Keratinocyte (primary cell): ENCODE measurements around the gene PPFIBP2.

ENCODE experiments used
- EZH2 ChIP-seq: IDR thresholded peaks from one replicate; pipeline ENCODE4 v1.6.1; 2012; ENCODE audit warnings: inconsistent platforms, mild to moderate bottlenecking, low read length, moderate library complexity
- TF ChIP-seq, protein P1 (sequence below), 3 experiments: IDR thresholded peaks in 1 of 3; conservative IDR thresholded peaks in 1 of 3; optimal IDR thresholded peaks in 1 of 3; 2 replicates in 2 of 3; 3 replicates in 1 of 3; pipeline versions ENCODE3 to v1.5.1; 2011; ENCODE audit warnings: low read length in 3 of 3, mild to moderate bottlenecking in 3 of 3, moderate library complexity in 2 of 3, control low read depth in 1 of 3, inconsistent platforms in 1 of 3; ENCODE audit not compliant: insufficient read depth in 2 of 3; ENCODE audit errors: extremely low read depth in 1 of 3

DNA sequence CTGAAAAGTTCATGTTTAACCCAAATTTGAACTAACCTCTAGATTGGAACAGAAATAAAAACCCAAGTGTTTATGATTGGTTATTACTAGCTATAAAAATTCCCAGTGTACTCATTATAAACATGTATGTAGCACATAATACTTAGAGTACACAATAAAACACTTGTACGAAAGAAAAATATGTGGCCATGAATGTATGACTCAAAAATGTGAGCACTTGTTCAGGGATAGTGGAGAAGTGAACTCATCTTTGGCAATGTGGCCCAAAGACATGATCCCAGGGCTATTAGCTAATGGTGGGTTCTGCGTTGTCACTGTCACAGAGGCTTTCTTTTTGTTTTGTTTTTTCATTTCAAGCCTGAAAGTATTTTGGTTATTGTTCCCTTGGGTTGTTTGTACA lies 72.0 kb downstream of the PPFIBP2 start:
- TF ChIP-seq, protein P1, sequence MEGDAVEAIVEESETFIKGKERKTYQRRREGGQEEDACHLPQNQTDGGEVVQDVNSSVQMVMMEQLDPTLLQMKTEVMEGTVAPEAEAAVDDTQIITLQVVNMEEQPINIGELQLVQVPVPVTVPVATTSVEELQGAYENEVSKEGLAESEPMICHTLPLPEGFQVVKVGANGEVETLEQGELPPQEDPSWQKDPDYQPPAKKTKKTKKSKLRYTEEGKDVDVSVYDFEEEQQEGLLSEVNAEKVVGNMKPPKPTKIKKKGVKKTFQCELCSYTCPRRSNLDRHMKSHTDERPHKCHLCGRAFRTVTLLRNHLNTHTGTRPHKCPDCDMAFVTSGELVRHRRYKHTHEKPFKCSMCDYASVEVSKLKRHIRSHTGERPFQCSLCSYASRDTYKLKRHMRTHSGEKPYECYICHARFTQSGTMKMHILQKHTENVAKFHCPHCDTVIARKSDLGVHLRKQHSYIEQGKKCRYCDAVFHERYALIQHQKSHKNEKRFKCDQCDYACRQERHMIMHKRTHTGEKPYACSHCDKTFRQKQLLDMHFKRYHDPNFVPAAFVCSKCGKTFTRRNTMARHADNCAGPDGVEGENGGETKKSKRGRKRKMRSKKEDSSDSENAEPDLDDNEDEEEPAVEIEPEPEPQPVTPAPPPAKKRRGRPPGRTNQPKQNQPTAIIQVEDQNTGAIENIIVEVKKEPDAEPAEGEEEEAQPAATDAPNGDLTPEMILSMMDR (optimal IDR thresholded peaks at IDR 0.05 in 1 of 3, IDR thresholded peaks at IDR 0.05 in 1 of 3, conservative IDR thresholded peaks at IDR 0.05 in 1 of 3; ENCODE audit: extremely low read depth in 1 of 3, insufficient read depth in 2 of 3, low read length in 3 of 3): no peak
- no peak for TF ChIP-seq EZH2
